OCI-LY7 (cell line): ENCODE results near the gene ELN.

Source experiments
- CTCF ChIP-seq: fragments of 200-600 bp; sonication (generic); conservative IDR thresholded peaks from 2 replicates; pipeline ENCODE4 v1.5.1; 2014; ENCODE audit warnings: mild to moderate bottlenecking, antibody characterized with exemption, low read length, moderate library complexity, mixed read lengths
- EZH2phosphoT487 ChIP-seq: fragments of 200-600 bp; sonication (generic); IDR thresholded peaks from 2 replicates; pipeline ENCODE4 v1.6.1; 2018; ENCODE audit warnings: low read depth, borderline replicate concordance, mild to moderate bottlenecking, mixed run types, antibody characterized with exemption, low read length, moderate library complexity, mixed read lengths

- peak; percentile 80 for TF ChIP-seq CTCF
- no peak for TF ChIP-seq EZH2phosphoT487
Observed at GRCh38 chr7:73978661-73979563, 49.1 kb upstream of the ELN start.
